ENCODE results near the gene POC1B.

The POC1B gene

GRCh38 chr12:89413234-89413633, 112.6 kb downstream of the POC1B start:
- no peaks in the 10 kb centered on the region for H3K4me1 ChIP-seq
- H3K27ac ChIP-seq: no peak overlapping the region
- H3K4me3 ChIP-seq (ENCODE audit: low read depth, low read length): no peak overlapping the region
- H2AFZ ChIP-seq: no peak overlapping the region
- no peaks in the 10 kb centered on the region for H3K9me3 ChIP-seq (ENCODE audit: control insufficient read depth, low read length)
- H3K36me3 ChIP-seq (ENCODE audit: control insufficient read depth, insufficient read depth, low read length): no peaks in the 10 kb centered on the region
- no peak for TF ChIP-seq CTCF (IDR thresholded peaks at IDR 0.05)
- no peak overlapping the region for H3K9ac ChIP-seq
- H3K27me3 ChIP-seq (ENCODE audit: control insufficient read depth, insufficient read depth, low read length): no peaks in the 10 kb centered on the region
- no peaks in the 10 kb centered on the region for H3K79me2 ChIP-seq
- H3K4me2 ChIP-seq (ENCODE audit: low read length): no peak overlapping the region

GRCh38 chr12:89412665-89413064, 113.2 kb downstream of the POC1B start:
- Histone ChIP-seq H3K4me3 (ENCODE audit: low read depth, low read length) (no peak overlapping the region), H3K4me2 (ENCODE audit: low read length) (no peak overlapping the region), H2AFZ (no peak overlapping the region), H3K4me1 (no peaks in the 10 kb centered on the region), H3K27ac (no peak overlapping the region), H3K36me3 (ENCODE audit: control insufficient read depth, insufficient read depth, low read length) (no peaks in the 10 kb centered on the region), H3K79me2 (no peaks in the 10 kb centered on the region), H3K9me3 (ENCODE audit: control insufficient read depth, low read length) (no peaks in the 10 kb centered on the region), H3K27me3 (ENCODE audit: control insufficient read depth, insufficient read depth, low read length) (no peaks in the 10 kb centered on the region), H3K9ac (no peak overlapping the region)
- TF ChIP-seq CTCF (IDR thresholded peaks at IDR 0.05): no peak

GRCh38 chr12:89411846-89412245, 114.0 kb downstream of the POC1B start:
- Histone ChIP-seq H3K4me1 (no peaks in the 10 kb centered on the region), H3K4me2 (ENCODE audit: low read length) (no peak overlapping the region), H3K4me3 (ENCODE audit: low read depth, low read length) (no peak overlapping the region), H3K9me3 (ENCODE audit: control insufficient read depth, low read length) (no peaks in the 10 kb centered on the region), H3K79me2 (no peaks in the 10 kb centered on the region), H3K36me3 (ENCODE audit: control insufficient read depth, insufficient read depth, low read length) (no peaks in the 10 kb centered on the region), H3K27me3 (ENCODE audit: control insufficient read depth, insufficient read depth, low read length) (no peaks in the 10 kb centered on the region), H3K9ac (no peak overlapping the region), H3K27ac (no peak overlapping the region), H2AFZ (no peak overlapping the region)
- TF ChIP-seq CTCF (IDR thresholded peaks at IDR 0.05): no peak

- Histone ChIP-seq H3K4me1 (no peaks in the 10 kb centered on the region), H3K27ac (no peak overlapping the region), H3K79me2 (no peaks in the 10 kb centered on the region), H3K36me3 (ENCODE audit: control insufficient read depth, insufficient read depth, low read length) (no peaks in the 10 kb centered on the region), H3K9me3 (ENCODE audit: control insufficient read depth, low read length) (no peaks in the 10 kb centered on the region), H3K4me3 (ENCODE audit: low read depth, low read length) (no peak overlapping the region), H2AFZ (no peak overlapping the region), H3K4me2 (ENCODE audit: low read length) (no peak overlapping the region), H3K9ac (no peak overlapping the region), H3K27me3 (ENCODE audit: control insufficient read depth, insufficient read depth, low read length) (no peaks in the 10 kb centered on the region)
- no peak for TF ChIP-seq CTCF (IDR thresholded peaks at IDR 0.05)
These were observed 114.6 kb downstream of the POC1B start for GRCh38 chr12:89411234-89411633.

- no peak overlapping the region for H3K4me3 ChIP-seq (ENCODE audit: low read depth, low read length)
- no peaks in the 10 kb centered on the region for H3K27me3 ChIP-seq (ENCODE audit: control insufficient read depth, insufficient read depth, low read length)
- H3K4me2 ChIP-seq (ENCODE audit: low read length): no peak overlapping the region
- H3K36me3 ChIP-seq (ENCODE audit: control insufficient read depth, insufficient read depth, low read length): no peaks in the 10 kb centered on the region
- no peak for TF ChIP-seq CTCF (IDR thresholded peaks at IDR 0.05)
- H3K9me3 ChIP-seq (ENCODE audit: control insufficient read depth, low read length): no peaks in the 10 kb centered on the region
- no peak overlapping the region for H3K27ac ChIP-seq
- no peak overlapping the region for H3K9ac ChIP-seq
- no peaks in the 10 kb centered on the region for H3K4me1 ChIP-seq
- no peak overlapping the region for H2AFZ ChIP-seq
- H3K79me2 ChIP-seq: no peaks in the 10 kb centered on the region
These were observed 120.1 kb downstream of the POC1B start for GRCh38 chr12:89405626-89406345.
